Activated T-helper 1 cell treated with anti-CD3 and anti-CD28 coated beads, Interleukin-2, amount 50 U/mL, for 16 hours (primary cell): Measurements from ENCODE around the gene WASHC2C.
"Not testable (repeated sequence)": the region's sequence is repeated elsewhere in the genome, so short reads cannot be mapped to it uniquely, and the experiment has no call there.

Experiments
- DNase-seq, 2 donors: peaks; one replicate each; pipeline ENCODE4 v3.0.0-alpha.2; 2020; ENCODE audit warnings: low read depth in 1 of 2, low spot score in 1 of 2

The WASHC2C gene

DNA sequence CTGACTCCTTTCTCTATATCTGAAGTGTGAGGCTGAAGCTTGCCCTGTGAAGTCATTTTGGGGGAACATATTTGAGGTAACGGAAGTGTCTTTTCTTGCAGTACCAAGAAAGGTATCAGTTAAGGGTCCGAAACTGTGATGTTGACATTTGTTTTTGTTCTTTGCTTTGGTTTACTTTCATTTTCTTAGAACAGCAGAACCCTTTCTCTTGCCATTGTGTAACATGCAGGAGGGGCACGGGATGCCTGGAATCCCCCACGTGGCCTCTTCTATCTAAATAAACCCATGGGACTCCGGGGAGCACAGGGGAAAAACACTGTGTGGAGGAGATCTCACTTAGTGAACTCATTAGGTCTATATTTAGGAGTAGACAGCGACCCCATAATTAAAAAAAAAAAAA, 34.6 kb downstream of the WASHC2C start:
- not testable (repeated sequence) for DNase-seq

GRCh38 chr10:45763037-45763436, 36.0 kb downstream of the WASHC2C start:
- not testable (repeated sequence) for DNase-seq

DNA sequence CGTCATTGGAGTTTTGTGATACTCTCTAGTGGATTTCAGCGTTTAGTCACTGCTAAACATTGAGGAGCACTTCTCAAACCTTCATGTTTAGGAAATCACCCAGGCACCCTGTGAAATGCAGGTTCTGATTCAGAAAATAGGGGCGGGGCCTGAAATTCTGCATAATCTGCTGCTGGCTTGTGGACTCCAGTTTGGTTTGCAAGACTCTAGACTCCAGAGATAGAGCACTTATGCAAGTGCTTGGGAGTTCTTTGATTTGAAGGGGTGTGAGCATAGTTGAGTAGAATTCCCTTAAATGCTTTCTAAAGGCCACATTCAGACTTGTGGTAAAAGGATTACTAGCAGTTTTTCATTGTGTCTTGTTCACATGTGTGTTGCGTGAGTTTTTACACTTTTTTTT, 41.3 kb downstream of the WASHC2C start:
- DNase-seq: not testable (repeated sequence)

DNA sequence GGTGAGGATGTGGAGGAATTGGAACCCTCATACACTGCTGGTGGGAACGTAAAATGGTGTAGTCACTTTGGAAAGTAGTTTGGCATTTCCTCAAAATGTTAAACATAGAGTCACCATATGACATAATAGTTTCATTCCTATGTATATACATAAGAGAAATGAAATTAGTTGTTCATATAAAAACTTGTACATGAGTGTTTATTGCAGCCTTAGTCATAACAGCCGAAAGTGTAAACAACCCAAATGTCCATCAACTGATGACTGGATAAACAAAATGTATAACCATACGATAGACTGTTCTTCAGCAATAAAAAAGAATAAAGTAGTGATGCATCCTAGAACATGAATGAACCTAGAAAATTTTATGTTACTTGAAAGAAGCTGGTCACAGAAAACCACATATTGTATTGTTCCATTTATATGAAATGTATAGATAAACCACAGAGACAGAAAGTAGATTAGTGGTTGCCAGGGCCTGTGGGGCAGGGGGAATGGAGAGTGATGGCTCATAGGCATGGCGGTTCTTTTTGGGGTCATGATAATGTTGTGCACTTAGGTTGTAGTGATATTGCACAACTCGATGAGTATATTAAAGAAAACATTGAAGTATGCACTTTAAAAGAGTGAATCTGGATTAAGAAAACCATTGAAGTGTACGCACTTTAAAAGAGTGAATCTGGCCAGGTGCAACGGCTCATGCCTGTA, 44.8 kb downstream of the WASHC2C start:
- DNase-seq: not testable (repeated sequence)

DNA sequence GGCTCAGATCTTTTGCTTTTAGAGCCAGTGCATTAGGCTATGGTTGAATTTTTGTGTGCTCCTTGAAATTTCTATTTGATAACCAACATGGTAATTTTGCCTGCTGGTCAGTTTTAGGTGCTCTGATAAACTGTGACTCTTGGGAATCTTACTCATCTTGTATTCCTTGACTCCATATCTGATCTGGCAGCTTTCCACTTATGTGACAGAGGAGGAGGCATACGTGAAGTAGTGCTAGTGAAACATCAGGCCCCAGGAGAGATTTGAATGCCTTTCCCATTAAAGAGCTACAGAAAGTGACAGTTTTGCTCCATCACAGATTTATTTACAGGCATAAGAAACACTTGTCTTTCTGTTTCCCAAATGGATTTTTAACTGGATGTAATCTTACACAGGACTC, 59.2 kb downstream of the WASHC2C start:
- not testable (repeated sequence) for DNase-seq

DNA sequence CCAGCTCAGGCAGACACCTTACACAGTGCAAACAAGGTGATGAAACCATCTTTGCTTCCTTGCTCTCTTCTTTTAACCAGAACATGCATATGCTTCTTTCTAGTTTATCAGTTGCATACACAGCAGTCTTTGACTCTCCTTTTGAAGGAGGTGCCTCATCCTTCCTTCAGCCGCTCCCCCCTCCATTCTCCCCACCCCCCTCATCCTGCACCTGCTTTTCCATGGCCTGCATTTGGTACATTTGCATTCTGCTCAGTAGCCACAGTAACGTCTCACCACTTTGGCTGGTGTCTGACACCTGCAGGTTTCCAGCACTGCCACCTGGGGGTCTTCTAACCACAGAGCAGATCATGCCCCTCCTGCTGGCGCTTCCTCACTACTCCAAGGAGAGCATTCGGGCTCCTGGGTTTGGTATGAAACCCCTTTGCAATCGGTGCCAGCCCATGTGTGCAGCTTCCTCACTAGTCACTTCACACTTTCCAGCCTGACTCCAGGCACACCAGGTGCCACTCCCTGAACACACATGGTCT, 60.2 kb downstream of the WASHC2C start:
- not testable (repeated sequence) for DNase-seq

DNA sequence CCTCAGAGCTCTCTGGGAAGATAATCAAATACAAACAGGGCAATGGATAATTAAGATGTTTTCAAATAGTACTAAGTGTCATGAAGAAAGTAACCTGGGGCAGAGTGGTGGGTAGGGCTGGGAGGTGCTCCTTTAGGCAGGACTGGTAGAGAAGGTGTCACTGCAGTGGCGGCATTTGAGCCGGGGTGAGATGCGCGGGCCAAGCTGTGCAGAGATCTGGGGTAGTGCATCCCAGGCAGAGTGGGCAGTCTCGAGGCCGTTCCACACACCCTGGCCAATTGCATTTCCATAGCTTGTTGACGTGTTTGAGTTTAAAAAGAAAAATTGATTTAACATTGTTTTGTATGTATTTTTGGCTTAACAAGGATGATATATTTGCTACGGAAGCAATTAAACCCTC, 62.9 kb downstream of the WASHC2C start:
- not testable (repeated sequence) for DNase-seq

GRCh38 chr10:45790694-45791426, 63.8 kb downstream of the WASHC2C start:
- DNase-seq: not testable (repeated sequence)

DNA sequence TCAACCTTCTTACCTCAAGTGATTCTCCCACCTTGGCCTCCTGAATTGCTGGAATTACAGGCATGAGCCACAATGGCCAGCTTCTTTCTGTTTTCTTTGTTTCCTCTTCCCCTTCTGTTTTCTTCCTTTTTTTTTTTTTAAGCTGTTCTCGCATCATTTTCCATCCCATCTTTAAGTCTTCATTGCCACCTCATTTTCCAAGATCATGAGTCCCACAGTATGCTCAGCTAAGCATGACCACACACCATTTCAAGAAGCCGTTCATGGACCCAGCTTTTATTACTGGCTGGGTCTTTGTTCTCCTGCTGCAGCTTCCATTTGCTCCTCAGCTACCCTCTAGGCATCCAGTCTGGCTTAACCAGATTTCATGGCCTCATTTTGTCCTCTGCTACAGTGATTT, 67.7 kb downstream of the WASHC2C start:
- DNase-seq: not testable (repeated sequence)

DNA sequence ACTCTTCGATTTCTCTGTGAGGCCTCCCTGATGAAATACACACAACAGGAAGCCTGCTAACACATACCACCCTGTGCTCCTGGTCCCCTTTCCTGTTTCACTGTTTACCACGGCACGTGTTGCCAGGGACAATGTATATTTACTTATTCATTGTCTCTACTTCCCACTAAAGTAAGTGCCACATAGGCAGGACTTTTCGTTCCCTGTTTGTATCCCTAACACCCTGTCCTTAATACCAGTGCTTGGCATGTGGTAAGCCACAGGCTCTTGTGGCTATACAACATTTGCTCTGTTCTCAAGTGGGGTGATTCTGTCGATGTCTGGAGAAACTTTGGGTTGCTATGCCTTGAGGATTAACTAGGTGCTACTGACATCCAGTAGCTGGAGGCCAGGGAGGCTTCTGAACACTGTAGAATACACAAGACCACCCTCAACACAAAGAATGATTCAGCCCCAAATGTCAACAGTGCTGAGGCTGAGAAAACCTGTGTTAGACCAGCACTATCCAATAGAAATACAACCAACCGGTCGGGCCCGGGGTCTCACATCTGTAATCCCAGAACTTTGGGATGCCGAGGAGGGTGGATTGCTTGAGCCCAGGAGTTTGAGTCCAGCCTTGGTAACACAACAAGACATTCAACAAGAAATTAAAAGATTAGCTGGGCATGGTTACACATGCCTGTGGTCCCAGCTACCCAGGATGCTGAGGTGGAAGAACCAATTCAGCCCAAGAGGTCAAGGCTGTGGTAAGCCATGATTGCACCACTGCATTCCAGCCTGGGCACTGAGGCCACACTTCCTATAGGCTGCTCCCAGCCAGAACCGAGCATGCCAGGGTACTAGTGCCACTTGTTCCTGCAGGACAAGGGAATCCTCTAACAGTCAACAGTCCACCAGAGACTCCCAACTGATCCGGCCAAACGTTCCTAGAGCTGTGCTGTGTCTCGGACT, 76.3 kb downstream of the WASHC2C start:
- not testable (repeated sequence) for DNase-seq

DNA sequence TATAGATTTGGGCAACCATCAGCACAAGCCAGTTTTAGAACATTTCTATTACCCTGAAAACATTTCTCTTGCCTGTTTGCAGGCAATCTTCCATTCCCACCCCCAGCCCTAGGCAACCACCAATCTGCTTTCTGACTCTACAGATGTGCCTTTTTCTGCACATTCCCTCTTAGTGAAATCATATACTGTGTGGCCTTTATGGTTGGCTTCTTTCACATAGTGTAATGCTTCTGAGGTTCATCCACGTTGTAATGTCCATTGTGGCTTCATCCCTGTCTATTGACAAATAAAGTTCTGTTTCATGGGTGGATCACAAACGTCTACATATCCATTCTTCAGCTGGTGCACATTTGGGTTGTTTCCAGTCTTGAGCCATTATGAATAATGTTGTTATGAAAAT, 77.9 kb downstream of the WASHC2C start:
- not testable (repeated sequence) for DNase-seq

DNA sequence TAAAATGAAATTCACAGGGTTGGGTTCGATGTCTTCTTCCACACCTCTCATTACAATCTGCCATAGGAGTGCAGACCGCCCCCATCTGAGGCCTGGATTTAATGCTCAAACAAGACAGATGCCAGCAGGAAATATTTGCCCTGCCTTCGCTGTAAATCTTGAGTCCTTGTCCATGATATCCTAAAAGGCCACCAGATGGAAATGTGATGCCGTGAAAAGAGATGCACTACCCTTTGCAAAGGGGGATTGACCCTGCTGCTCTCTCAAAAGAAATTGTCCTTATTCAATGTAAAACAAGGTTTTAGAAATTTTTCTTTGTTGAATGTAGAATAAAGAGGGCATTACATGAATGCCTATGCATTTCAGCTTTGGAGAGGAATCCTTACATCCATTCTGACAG, 82.8 kb downstream of the WASHC2C start:
- no peak for DNase-seq

GRCh38 chr10:45811075-45811474, 84.0 kb downstream of the WASHC2C start:
- DNase-seq: no peak

DNA sequence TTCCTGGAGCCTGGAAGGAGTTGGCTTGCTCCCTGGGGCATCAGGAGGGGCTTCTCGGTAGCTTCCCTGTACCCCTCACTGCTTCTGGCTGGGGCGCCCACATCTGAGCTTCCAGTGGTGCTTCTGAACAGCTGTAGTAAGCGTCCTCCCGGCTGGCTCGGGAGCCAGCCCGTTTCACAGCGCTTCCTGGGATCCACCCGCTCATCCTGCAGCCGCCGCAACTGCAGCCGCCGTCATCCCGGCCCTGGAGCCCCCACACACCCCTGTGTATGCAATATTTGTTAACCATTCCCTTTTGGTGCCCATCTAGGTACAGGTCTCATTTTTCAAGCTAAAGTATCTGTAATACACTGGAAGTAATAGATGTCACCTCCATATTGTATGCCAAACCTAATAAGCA, 85.9 kb downstream of the WASHC2C start:
- DNase-seq: not testable (repeated sequence)

GRCh38 chr10:45814146-45814545, 87.1 kb downstream of the WASHC2C start:
- not testable (repeated sequence) for DNase-seq

DNA sequence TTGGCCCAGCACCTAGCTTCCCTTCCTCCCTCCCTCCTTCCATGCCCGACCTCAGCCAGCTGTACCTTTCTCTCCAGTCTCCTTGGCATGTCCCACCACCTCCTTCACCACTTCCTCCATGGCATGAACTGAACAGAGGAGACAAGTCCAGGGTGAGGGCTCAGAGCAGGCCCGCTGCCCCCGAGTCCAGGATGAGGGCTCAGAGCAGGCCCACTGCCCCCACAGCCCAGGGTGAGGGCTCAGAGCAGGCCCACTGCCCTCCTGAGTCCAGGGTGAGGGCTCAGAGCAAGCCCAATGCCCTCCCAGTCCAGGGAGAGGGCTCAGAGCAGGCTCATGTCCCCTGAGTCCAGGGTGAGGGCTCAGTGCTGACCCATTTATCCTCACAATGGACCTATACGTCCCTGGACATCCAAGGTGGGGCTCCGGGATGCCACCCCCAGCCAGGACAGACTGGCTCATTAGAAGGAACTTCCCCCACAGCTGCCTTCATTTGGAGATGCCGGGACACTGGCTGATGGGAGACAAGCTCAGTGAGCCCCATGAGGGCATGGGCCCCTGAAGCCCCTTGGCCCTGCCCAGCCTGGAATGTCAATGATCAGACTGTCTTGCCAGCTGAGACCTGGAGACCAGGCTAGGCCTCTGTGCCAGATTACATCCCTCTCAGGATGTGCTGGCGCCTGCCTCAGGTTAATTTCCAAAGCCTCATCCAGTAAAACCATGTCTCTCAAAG, 90.2 kb downstream of the WASHC2C start:
- no peak for DNase-seq

DNA sequence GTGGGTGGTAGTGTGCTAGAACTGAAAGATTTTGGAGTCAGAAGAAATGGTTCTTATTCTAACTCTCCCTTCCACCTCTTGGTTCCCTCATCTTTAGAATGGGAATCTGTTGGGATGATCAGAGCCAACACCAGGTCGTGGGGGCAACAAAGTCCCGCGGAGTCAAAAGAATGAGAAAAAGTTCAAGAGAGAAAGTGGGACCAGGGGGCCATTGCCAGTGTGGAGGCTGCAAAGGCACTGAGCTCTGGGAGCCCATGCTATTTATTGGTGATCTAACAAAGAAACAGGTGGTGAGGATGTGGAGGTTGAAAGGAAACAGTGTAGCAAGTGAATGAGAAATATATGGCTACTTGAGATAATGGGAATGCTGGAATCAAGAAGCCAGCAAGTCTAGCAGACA, 90.8 kb downstream of the WASHC2C start:
- DNase-seq: no peak

GRCh38 chr10:45819552-45819951, 92.5 kb downstream of the WASHC2C start:
- DNase-seq: no peak

- DNase-seq: not testable (repeated sequence)
Measured at GRCh38 chr10:45820107-45820830, 93.2 kb downstream of the WASHC2C start.

- DNase-seq: not testable (repeated sequence)
Measured at GRCh38 chr10:45822918-45823317, 95.9 kb downstream of the WASHC2C start.
